ENCODE data around the gene STPG3.

GRCh38 chr9:137235424-137236237 is 15.5 kb upstream of the STPG3 start:
- TF ChIP-seq CTCF (IDR thresholded peaks at IDR 0.05; ENCODE audit: low read length) (peak; percentile 24; the same call in 1 of the 2 replicates), EZH2 (IDR thresholded peaks at IDR 0.05; ENCODE audit: borderline replicate concordance, low read length) (no peak)

All from OCI-LY1 (cell line).